ENCODE measurements around the gene FEM1C.

The FEM1C gene, protein sequence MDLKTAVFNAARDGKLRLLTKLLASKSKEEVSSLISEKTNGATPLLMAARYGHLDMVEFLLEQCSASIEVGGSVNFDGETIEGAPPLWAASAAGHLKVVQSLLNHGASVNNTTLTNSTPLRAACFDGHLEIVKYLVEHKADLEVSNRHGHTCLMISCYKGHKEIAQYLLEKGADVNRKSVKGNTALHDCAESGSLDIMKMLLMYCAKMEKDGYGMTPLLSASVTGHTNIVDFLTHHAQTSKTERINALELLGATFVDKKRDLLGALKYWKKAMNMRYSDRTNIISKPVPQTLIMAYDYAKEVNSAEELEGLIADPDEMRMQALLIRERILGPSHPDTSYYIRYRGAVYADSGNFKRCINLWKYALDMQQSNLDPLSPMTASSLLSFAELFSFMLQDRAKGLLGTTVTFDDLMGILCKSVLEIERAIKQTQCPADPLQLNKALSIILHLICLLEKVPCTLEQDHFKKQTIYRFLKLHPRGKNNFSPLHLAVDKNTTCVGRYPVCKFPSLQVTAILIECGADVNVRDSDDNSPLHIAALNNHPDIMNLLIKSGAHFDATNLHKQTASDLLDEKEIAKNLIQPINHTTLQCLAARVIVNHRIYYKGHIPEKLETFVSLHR

GRCh38 chr5:115544436-115545350 lies at the start of gene FEM1C:
Gene FEM1C, minus strand, starts transcription at chr5:115544775. Its CDS starts 1,282 bp downstream, at chr5:115543493.
- Histone ChIP-seq H3K36me3 (ENCODE audit: insufficient read depth, low read length) (no peaks in the 10 kb centered on the region; the same call in 1 of the 2 replicates), H3K9me3 (ENCODE audit: control insufficient read depth, insufficient read depth, low read length) (peaks cover 8% of the 10 kb centered on the region; the same call in 1 of the 2 replicates), H3K4me1 (ENCODE audit: insufficient read depth, low read length) (peaks cover 9% of the 10 kb centered on the region), H3K9ac (ENCODE audit: low read depth, low read length) (peak within 1 kb of the TSS; percentile 85)

DNA sequence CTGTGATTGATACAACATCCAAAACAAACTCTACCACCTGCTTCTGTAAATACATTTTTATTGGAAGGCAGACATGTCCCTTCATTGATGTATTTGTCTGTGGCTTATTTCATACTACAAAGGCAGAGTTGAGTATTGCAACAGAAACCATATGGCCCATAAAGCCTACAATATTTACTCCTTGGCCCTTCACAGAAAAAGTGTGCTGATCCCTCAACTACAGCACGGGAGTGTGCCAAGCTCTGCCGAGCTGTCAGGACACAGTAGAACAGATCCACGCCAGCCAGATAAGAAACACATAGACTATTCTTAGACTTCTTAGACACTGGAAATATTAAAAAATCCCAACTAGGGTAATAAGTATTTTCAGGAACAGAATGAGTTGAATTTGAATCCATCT lies 44.5 kb upstream of the FEM1C start:
- no peak overlapping the region for H3K9ac ChIP-seq (ENCODE audit: low read depth, low read length)
- H3K36me3 ChIP-seq (ENCODE audit: insufficient read depth, low read length) = no peaks in the 10 kb centered on the region
- no peaks in the 10 kb centered on the region for H3K4me1 ChIP-seq (ENCODE audit: insufficient read depth, low read length)
- no peaks in the 10 kb centered on the region for H3K9me3 ChIP-seq (ENCODE audit: control insufficient read depth, insufficient read depth, low read length)

- H3K36me3 ChIP-seq (ENCODE audit: insufficient read depth, low read length) = no peaks in the 10 kb centered on the region
- H3K9ac ChIP-seq (ENCODE audit: low read depth, low read length) = no peak overlapping the region
- no peaks in the 10 kb centered on the region for H3K9me3 ChIP-seq (ENCODE audit: control insufficient read depth, insufficient read depth, low read length)
- no peaks in the 10 kb centered on the region for H3K4me1 ChIP-seq (ENCODE audit: insufficient read depth, low read length)
Observed at GRCh38 chr5:115588640-115589039, 44.1 kb upstream of the FEM1C start.

GRCh38 chr5:115586525-115587146 lies 42.1 kb upstream of the FEM1C start:
- H3K9me3 ChIP-seq (ENCODE audit: control insufficient read depth, insufficient read depth, low read length) = no peaks in the 10 kb centered on the region
- no peak overlapping the region for H3K9ac ChIP-seq (ENCODE audit: low read depth, low read length)
- 0 out of 2 replicates have a peak, but pooled peaks cover 9% of the 10 kb centered on the region for H3K4me1 ChIP-seq (ENCODE audit: insufficient read depth, low read length)
- H3K36me3 ChIP-seq (ENCODE audit: insufficient read depth, low read length) = no peaks in the 10 kb centered on the region

- Histone ChIP-seq H3K9ac (ENCODE audit: low read depth, low read length) (no peak overlapping the region), H3K4me1 (ENCODE audit: insufficient read depth, low read length) (0 out of 2 replicates have a peak, but pooled peaks cover 9% of the 10 kb centered on the region), H3K9me3 (ENCODE audit: control insufficient read depth, insufficient read depth, low read length) (no peaks in the 10 kb centered on the region), H3K36me3 (ENCODE audit: insufficient read depth, low read length) (no peaks in the 10 kb centered on the region)
Observed at GRCh38 chr5:115585265-115585664, 40.7 kb upstream of the FEM1C start.

GRCh38 chr5:115584501-115584900 lies 39.9 kb upstream of the FEM1C start:
- H3K9me3 ChIP-seq (ENCODE audit: control insufficient read depth, insufficient read depth, low read length) = no peaks in the 10 kb centered on the region
- H3K36me3 ChIP-seq (ENCODE audit: insufficient read depth, low read length) = no peaks in the 10 kb centered on the region
- no peak overlapping the region for H3K9ac ChIP-seq (ENCODE audit: low read depth, low read length)
- 0 out of 2 replicates have a peak, but pooled peaks cover 9% of the 10 kb centered on the region for H3K4me1 ChIP-seq (ENCODE audit: insufficient read depth, low read length)

DNA sequence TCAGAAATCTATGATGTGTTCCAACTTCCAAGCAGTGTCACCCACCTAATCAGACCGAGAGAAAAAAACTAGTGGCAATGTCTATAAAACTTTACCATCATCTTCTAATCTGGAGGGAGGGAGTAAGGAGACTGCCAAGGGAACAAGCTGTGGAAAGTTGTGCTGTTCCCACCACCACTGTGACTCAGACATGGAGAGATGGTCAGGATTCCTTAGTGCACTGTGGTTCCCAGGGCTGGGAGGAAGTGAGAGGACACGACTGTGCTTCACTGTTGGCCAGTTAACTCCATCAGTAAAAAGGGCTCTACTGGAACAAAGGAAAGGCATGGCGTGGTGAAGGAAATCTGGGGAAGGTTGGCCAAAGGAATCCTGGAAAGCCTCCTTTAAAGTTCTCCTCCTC lies 38.9 kb upstream of the FEM1C start:
- H3K9me3 ChIP-seq (ENCODE audit: control insufficient read depth, insufficient read depth, low read length) = no peaks in the 10 kb centered on the region
- no peaks in the 10 kb centered on the region for H3K36me3 ChIP-seq (ENCODE audit: insufficient read depth, low read length)
- H3K4me1 ChIP-seq (ENCODE audit: insufficient read depth, low read length) = 0 out of 2 replicates have a peak, but pooled peaks cover 9% of the 10 kb centered on the region
- no peak overlapping the region for H3K9ac ChIP-seq (ENCODE audit: low read depth, low read length)

- H3K36me3 ChIP-seq (ENCODE audit: insufficient read depth, low read length) = 0 out of 2 replicates have a peak, but pooled peaks cover 4% of the 10 kb centered on the region
- H3K9ac ChIP-seq (ENCODE audit: low read depth, low read length) = no peak overlapping the region
Observed at GRCh38 chr5:115580941-115581340, 36.4 kb upstream of the FEM1C start.

DNA sequence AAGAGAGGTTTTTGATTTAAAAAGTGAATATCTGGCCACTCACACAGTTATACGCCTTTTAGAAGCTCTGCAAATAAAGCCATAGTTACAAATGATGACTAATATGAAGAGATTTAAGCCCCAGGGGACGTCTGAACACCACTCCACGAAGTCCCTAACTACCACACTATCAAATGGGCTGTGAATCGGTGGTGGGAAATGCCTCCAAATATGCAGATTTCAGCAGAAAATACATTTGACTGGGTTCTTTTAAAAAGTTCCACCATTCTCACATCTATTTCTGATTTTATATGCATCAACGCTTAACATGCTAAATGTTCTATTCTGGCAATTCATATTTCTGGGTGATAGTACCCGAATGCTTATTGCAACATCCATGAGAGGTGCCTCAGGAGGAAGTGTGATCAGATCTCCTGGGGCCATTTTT lies 35.2 kb upstream of the FEM1C start:
- Histone ChIP-seq H3K4me1 (ENCODE audit: insufficient read depth, low read length) (0 out of 2 replicates have a peak, but pooled peaks cover 9% of the 10 kb centered on the region), H3K36me3 (ENCODE audit: insufficient read depth, low read length) (0 out of 2 replicates have a peak, but pooled peaks cover 4% of the 10 kb centered on the region), H3K9me3 (ENCODE audit: control insufficient read depth, insufficient read depth, low read length) (no peaks in the 10 kb centered on the region), H3K9ac (ENCODE audit: low read depth, low read length) (no peak overlapping the region)

More at GRCh38 chr5:115580941-115581340, 36.4 kb upstream of the FEM1C start:
- Histone ChIP-seq H3K4me1 (ENCODE audit: insufficient read depth, low read length) (0 out of 2 replicates have a peak, but pooled peaks cover 9% of the 10 kb centered on the region), H3K9me3 (ENCODE audit: control insufficient read depth, insufficient read depth, low read length) (no peaks in the 10 kb centered on the region)

- no peaks in the 10 kb centered on the region for H3K9me3 ChIP-seq (ENCODE audit: control insufficient read depth, insufficient read depth, low read length)
- peaks cover 9% of the 10 kb centered on the region; the same call in 1 of the 2 replicates for H3K4me1 ChIP-seq (ENCODE audit: insufficient read depth, low read length)
- H3K36me3 ChIP-seq (ENCODE audit: insufficient read depth, low read length) = 0 out of 2 replicates have a peak, but pooled peaks cover 4% of the 10 kb centered on the region
- no peak overlapping the region for H3K9ac ChIP-seq (ENCODE audit: low read depth, low read length)
Observed at GRCh38 chr5:115579216-115579615, 34.6 kb upstream of the FEM1C start.

GRCh38 chr5:115578657-115579056 lies 34.1 kb upstream of the FEM1C start:
- Histone ChIP-seq H3K4me1 (ENCODE audit: insufficient read depth, low read length) (peaks cover 9% of the 10 kb centered on the region; the same call in 1 of the 2 replicates), H3K36me3 (ENCODE audit: insufficient read depth, low read length) (0 out of 2 replicates have a peak, but pooled peaks cover 4% of the 10 kb centered on the region), H3K9ac (ENCODE audit: low read depth, low read length) (no peak overlapping the region), H3K9me3 (ENCODE audit: control insufficient read depth, insufficient read depth, low read length) (no peaks in the 10 kb centered on the region)

DNA sequence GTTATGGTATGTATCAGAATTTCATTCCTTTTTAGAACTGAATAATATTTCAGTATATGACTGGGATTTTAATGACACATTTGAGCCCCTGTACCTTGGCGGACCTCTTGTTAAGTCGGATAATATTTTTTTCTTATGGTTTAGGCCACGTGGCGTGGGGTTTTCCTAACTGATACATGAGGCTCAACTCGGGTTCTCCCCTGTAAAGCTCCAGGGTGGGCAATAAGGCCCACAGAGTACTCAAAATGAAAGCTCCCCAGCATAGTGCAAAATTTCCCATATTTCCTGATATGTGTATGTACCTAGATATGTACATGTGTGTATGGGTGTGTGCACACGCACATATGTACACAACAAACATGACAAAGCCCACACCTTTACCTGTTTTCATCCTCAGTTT lies 33.2 kb upstream of the FEM1C start:
- Histone ChIP-seq H3K9me3 (ENCODE audit: control insufficient read depth, insufficient read depth, low read length) (no peaks in the 10 kb centered on the region), H3K36me3 (ENCODE audit: insufficient read depth, low read length) (0 out of 2 replicates have a peak, but pooled peaks cover 4% of the 10 kb centered on the region), H3K4me1 (ENCODE audit: insufficient read depth, low read length) (no peaks in the 10 kb centered on the region; the same call in 1 of the 2 replicates), H3K9ac (ENCODE audit: low read depth, low read length) (no peak overlapping the region)

GRCh38 chr5:115577329-115577728 lies 32.8 kb upstream of the FEM1C start:
- no peaks in the 10 kb centered on the region for H3K9me3 ChIP-seq (ENCODE audit: control insufficient read depth, insufficient read depth, low read length)
- 0 out of 2 replicates have a peak, but pooled peaks cover 4% of the 10 kb centered on the region for H3K36me3 ChIP-seq (ENCODE audit: insufficient read depth, low read length)
- H3K4me1 ChIP-seq (ENCODE audit: insufficient read depth, low read length) = no peaks in the 10 kb centered on the region; the same call in 1 of the 2 replicates
- no peak overlapping the region for H3K9ac ChIP-seq (ENCODE audit: low read depth, low read length)
